ENCODE data around the gene PNPLA2. TPM values are rescaled to one million over a fixed set of nuclear protein-coding genes. Genes with fewer than 3 reads are reported as not detected.

The PNPLA2 gene
- polyA plus RNA-seq, 3 donors: 26.8 to 321 (median 35.0) TPM

DNA sequence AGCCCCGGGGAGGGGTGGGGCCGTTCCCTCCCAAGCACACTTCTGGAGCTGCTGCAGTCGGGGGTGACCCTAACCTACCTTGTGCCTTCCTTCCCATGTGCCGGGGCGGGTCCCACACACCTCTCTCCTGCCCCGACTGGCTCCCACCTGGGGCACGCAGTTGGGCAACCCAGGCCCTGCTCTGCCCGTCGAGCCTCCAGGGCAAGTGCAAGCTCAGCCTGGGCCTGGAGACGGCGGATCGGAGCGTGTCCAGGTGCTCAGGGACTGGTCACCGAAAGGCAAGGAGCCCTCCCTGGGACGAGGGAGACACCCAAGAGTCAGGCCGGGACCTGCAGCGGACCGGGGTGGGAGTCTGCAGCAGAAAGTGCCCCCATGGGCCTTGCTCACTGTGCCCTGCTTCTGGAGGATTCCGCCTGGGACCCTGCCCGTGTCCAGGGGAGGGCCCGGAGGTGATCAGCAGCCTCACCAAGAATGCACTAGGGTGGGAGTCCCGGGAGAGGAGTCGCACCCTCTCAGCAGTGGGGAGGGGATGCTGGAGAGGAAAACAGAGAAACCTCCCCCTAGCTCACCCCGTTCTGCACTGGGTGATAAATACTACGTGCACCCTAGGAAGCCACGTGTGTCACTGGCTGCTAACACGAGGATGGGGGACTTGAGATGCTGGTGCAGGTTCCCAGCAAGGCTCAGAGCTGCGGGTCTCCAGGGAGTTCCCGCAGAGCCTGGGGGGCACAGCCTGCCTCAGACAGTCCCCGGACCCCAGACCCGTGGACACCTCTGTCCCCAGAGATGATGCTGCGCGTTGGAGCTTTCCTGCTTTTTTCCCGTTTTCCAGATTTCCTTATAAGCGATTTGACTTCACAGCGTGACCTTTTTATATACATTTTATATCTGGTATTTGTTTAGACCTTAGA, 36.2 kb upstream of the PNPLA2 start:
- H3K27me3 ChIP-seq (ENCODE audit: control insufficient read depth in 2 of 2, insufficient read depth in 2 of 2, low read length in 2 of 2): no peaks in the 10 kb centered on the region
- peaks cover 4% of the 10 kb centered on the region for H4K20me1 ChIP-seq (ENCODE audit: insufficient read depth, low read length)
- peaks cover 0 to 2% (median 0%) of the 10 kb centered on the region in 7 donors for H3K9me3 Mint-ChIP-seq
- H3K27ac Mint-ChIP-seq: no peak overlapping the region
- intact Hi-C loops (cut with micrococcal nuclease): no loop called here
- no peak for DNase-seq
- peaks cover 0 to 8% of the 10 kb centered on the region in 2 donors for H3K36me3 ChIP-seq (replicated peaks in 1 of 2; ENCODE audit: control insufficient read depth in 1 of 2, insufficient read depth in 2 of 2, low read length in 2 of 2)
- H3K27me3 Mint-ChIP-seq (ENCODE audit: low read depth in 3 of 3): peaks cover 2 to 19% (median 4%) of the 10 kb centered on the region in 3 donors
- no peak overlapping the region for H3K9ac ChIP-seq (ENCODE audit: insufficient read depth, low read length, poor library complexity, severe bottlenecking)
- H3K27ac ChIP-seq (ENCODE audit: low read depth in 1 of 2, low read length in 2 of 2): no peak overlapping the region
- no peak overlapping the region for H2AFZ ChIP-seq (ENCODE audit: insufficient read depth, low read depth, low read length, poor library complexity, severe bottlenecking)
- no peak overlapping the region for H3K4me3 ChIP-seq (replicated peaks in 1 of 3; ENCODE audit: low read depth in 2 of 3, low read length in 3 of 3)
- H3K36me3 Mint-ChIP-seq: peaks cover 9 to 15% of the 10 kb centered on the region in 2 donors
- peaks cover 14 to 18% of the 10 kb centered on the region in 2 donors for H3K4me1 ChIP-seq (ENCODE audit: control insufficient read depth in 1 of 2, insufficient read depth in 2 of 2, low read length in 2 of 2)
- 91% methylated on average over 25 of the region's 36 CpGs for WGBS (ENCODE audit: insufficient coverage)
- no peak overlapping the region for H3K4me3 Mint-ChIP-seq
- H3K9me3 ChIP-seq (replicated peaks in 1 of 2; ENCODE audit: control insufficient read depth in 1 of 2, insufficient read depth in 1 of 2, low read length in 2 of 2): no peaks in the 10 kb centered on the region
- H3K79me2 ChIP-seq (ENCODE audit: insufficient read depth, low read length): peaks cover 17% of the 10 kb centered on the region
- H3K4me2 ChIP-seq (replicated peaks; ENCODE audit: extremely low read depth, low read length, poor library complexity, severe bottlenecking): no peak overlapping the region
- TF ChIP-seq, protein P1, sequence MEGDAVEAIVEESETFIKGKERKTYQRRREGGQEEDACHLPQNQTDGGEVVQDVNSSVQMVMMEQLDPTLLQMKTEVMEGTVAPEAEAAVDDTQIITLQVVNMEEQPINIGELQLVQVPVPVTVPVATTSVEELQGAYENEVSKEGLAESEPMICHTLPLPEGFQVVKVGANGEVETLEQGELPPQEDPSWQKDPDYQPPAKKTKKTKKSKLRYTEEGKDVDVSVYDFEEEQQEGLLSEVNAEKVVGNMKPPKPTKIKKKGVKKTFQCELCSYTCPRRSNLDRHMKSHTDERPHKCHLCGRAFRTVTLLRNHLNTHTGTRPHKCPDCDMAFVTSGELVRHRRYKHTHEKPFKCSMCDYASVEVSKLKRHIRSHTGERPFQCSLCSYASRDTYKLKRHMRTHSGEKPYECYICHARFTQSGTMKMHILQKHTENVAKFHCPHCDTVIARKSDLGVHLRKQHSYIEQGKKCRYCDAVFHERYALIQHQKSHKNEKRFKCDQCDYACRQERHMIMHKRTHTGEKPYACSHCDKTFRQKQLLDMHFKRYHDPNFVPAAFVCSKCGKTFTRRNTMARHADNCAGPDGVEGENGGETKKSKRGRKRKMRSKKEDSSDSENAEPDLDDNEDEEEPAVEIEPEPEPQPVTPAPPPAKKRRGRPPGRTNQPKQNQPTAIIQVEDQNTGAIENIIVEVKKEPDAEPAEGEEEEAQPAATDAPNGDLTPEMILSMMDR (IDR thresholded peaks at IDR 0.05): no peak
- H3K4me1 Mint-ChIP-seq: peaks cover 23% of the 10 kb centered on the region

DNA sequence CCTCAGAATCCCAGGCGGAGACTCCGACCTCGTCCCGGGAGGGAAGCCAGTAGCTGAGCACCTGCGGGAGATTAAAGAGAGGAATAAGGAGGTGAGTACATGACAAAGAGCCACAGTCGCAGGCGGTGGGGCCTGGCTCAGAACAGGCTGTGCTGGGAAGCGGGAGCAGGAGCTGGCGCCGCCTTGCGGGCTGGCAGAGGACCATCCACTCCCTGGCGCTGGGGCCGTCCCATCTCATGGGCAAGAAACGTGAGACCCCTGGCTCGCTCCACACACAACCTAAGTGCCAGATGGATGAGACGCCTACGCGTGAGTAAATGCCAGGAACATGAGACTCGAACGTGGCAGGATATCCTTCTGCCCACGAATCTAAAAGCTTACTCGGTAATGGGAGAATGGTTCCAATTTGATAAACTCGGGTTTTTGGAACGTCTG, 35.1 kb upstream of the PNPLA2 start:
- peaks cover 7% of the 10 kb centered on the region for H3K79me2 ChIP-seq (ENCODE audit: insufficient read depth, low read length)
- Mint-ChIP-seq H3K36me3 (peaks cover 9 to 15% of the 10 kb centered on the region in 2 donors), H3K4me1 (peaks cover 14% of the 10 kb centered on the region), H3K27me3 (ENCODE audit: low read depth in 3 of 3) (peaks cover 4 to 29% (median 8%) of the 10 kb centered on the region in 3 donors), H3K27ac (no peak overlapping the region), H3K9me3 (peaks cover 0 to 2% (median 0%) of the 10 kb centered on the region in 7 donors), H3K4me3 (no peak overlapping the region)
- H4K20me1 ChIP-seq (ENCODE audit: insufficient read depth, low read length): peaks cover 5% of the 10 kb centered on the region
- H3K4me3 ChIP-seq (replicated peaks in 1 of 3; ENCODE audit: low read depth in 2 of 3, low read length in 3 of 3): no peak overlapping the region
- H3K9me3 ChIP-seq (replicated peaks in 1 of 2; ENCODE audit: control insufficient read depth in 1 of 2, insufficient read depth in 1 of 2, low read length in 2 of 2): no peaks in the 10 kb centered on the region
- no peak overlapping the region for H3K27ac ChIP-seq (ENCODE audit: low read depth in 1 of 2, low read length in 2 of 2)
- DNase-seq: peak in 1 of 3 donors; percentile 33
- no peak overlapping the region for H2AFZ ChIP-seq (ENCODE audit: insufficient read depth, low read depth, low read length, poor library complexity, severe bottlenecking)
- intact Hi-C loops (cut with micrococcal nuclease): no loop called here
- TF ChIP-seq, protein P1 (IDR thresholded peaks at IDR 0.05): no peak
- peaks cover 0 to 10% of the 10 kb centered on the region in 2 donors for H3K27me3 ChIP-seq (ENCODE audit: control insufficient read depth in 2 of 2, insufficient read depth in 2 of 2, low read length in 2 of 2)
- peaks cover 0 to 8% of the 10 kb centered on the region in 2 donors for H3K36me3 ChIP-seq (replicated peaks in 1 of 2; ENCODE audit: control insufficient read depth in 1 of 2, insufficient read depth in 2 of 2, low read length in 2 of 2)
- H3K4me2 ChIP-seq (replicated peaks; ENCODE audit: extremely low read depth, low read length, poor library complexity, severe bottlenecking): no peak overlapping the region
- peaks cover 5 to 7% of the 10 kb centered on the region in 2 donors for H3K4me1 ChIP-seq (ENCODE audit: control insufficient read depth in 1 of 2, insufficient read depth in 2 of 2, low read length in 2 of 2)
- 46% methylated on average over 18 of the region's 24 CpGs for WGBS (ENCODE audit: insufficient coverage)
- H3K9ac ChIP-seq (ENCODE audit: insufficient read depth, low read length, poor library complexity, severe bottlenecking): no peak overlapping the region
